NB4 (cell line): ENCODE results near the gene CSHL1.

Source experiments
- DNase-seq: peaks from one replicate; pipeline ENCODE4 v3.0.0; 2010; ENCODE audit warnings: low read depth
- H3K4me3 ChIP-seq: one replicate; pipeline ENCODE4 v1.5.1; 2011; ENCODE audit warnings: mild to moderate bottlenecking, low read depth, low read length, moderate library complexity
- CTCF ChIP-seq: IDR thresholded peaks from one replicate; pipeline ENCODE4 v1.5.1; 2012; ENCODE audit warnings: low read depth, low read length
- MAX ChIP-seq: IDR thresholded peaks from 2 replicates; pipeline ENCODE4 v1.6.1; 2011; ENCODE audit warnings: low read depth, low read length
- MYC ChIP-seq: IDR thresholded peaks from 2 replicates; pipeline ENCODE4 v1.6.1; 2011; ENCODE audit warnings: low read depth, low read length
- POLR2A ChIP-seq: IDR thresholded peaks from 2 replicates; pipeline ENCODE4 v1.6.1; 2011; ENCODE audit warnings: mild to moderate bottlenecking; ENCODE audit not compliant: insufficient read length; ENCODE audit errors: extremely low read depth

The CSHL1 gene

GRCh38 chr17:63945784-63946439 lies 34.9 kb upstream of the CSHL1 start:
- TF ChIP-seq CTCF: peak; percentile 3
- TF ChIP-seq MAX: no peak
- no peak for DNase-seq
- H3K4me3 ChIP-seq: no peak overlapping the region

- no peak overlapping the region for H3K4me3 ChIP-seq
- no peak for DNase-seq
- TF ChIP-seq MYC: no peak
- TF ChIP-seq POLR2A: no peak
- no peak for TF ChIP-seq CTCF
- no peak for TF ChIP-seq MAX
Observed at GRCh38 chr17:63944736-63945499, 33.9 kb upstream of the CSHL1 start.

- no peak overlapping the region for H3K4me3 ChIP-seq
- TF ChIP-seq MAX: no peak
- no peak for TF ChIP-seq MYC
- TF ChIP-seq POLR2A: no peak
- TF ChIP-seq CTCF: no peak
- DNase-seq: no peak
Observed at GRCh38 chr17:63943745-63944144, 32.7 kb upstream of the CSHL1 start.

- DNase-seq: no peak
- no peak overlapping the region for H3K4me3 ChIP-seq
- TF ChIP-seq CTCF (no peak), MAX (no peak), MYC (no peak), POLR2A (no peak)
Observed at GRCh38 chr17:63942309-63942985, 31.4 kb upstream of the CSHL1 start.

GRCh38 chr17:63941751-63942150 lies 30.7 kb upstream of the CSHL1 start:
- TF ChIP-seq POLR2A (no peak), MAX (no peak), MYC (no peak), CTCF (no peak)
- no peak for DNase-seq
- H3K4me3 ChIP-seq: no peak overlapping the region
